ENCODE data around the gene MUC15. TPM values are rescaled to one million over a fixed set of nuclear protein-coding genes. Genes with fewer than 3 reads are reported as not detected.

Gene MUC15
- total and polyA plus RNA-seq, 10 of the 15 experiments (the other 5 are each of a cell fraction or from before 2014, with no cell fraction given): 0.03 to 0.86 (median 0.09) TPM; not detected in 6

- ChIA-PET POLR2A (interaction anchor here (1.0 kb wide), 1 partner anchor 16 kb away, joined by 3 read pairs; no protein-coding TSS in a partner anchor), RAD21 (ENCODE audit: unreplicated experiment) (interaction anchor here (0.7 kb wide), 1 partner anchor 1847 kb away, joined by 3 read pairs; no protein-coding TSS in a partner anchor), CTCF (interaction anchor here (1.1 to 1.5 kb wide), 2 partner anchors 12 to 16 kb away, joined by 3 to 5 read pairs; no protein-coding TSS in a partner anchor), SMC1A (ENCODE audit: uncharacterized antibody, unreplicated experiment) (interaction anchor here (0.9 to 2.1 kb wide), 6 partner anchors 8 to 30 kb away, joined by 3 to 8 read pairs (median 5); no protein-coding TSS in a partner anchor)
- no peaks in the 10 kb centered on the region for H3K9me3 ChIP-seq (replicated peaks; ENCODE audit: control insufficient read depth, insufficient read depth, low read length)
- no peaks in the 10 kb centered on the region for H3K36me3 ChIP-seq (ENCODE audit: control insufficient read depth in 2 of 2, insufficient read depth in 2 of 2, low read length in 1 of 2)
- TF ChIP-seq ZBTB11 (CRISPR knock-in tag; IDR thresholded peaks at IDR 0.05): no peak
- no peak for TF ChIP-seq RBBP5 (conservative IDR thresholded peaks at IDR 0.05)
- no peak for TF ChIP-seq ATF3 (IDR thresholded peaks at IDR 0.05; ENCODE audit: borderline replicate concordance, extremely low read depth, low read depth, low read length)
- no peak for TF ChIP-seq FOXK2 (IDR thresholded peaks at IDR 0.05)
- no peak for TF ChIP-seq BACH1 (IDR thresholded peaks at IDR 0.05; ENCODE audit: borderline replicate concordance)
- TF ChIP-seq MXI1 (IDR thresholded peaks at IDR 0.05; ENCODE audit: low read depth, low read length): no peak
- TF ChIP-seq NFYA (IDR thresholded peaks at IDR 0.05; ENCODE audit: borderline replicate concordance, low read depth, low read length): no peak
- no peak for TF ChIP-seq ZZZ3 (IDR thresholded peaks at IDR 0.05; ENCODE audit: control insufficient read depth, insufficient read length, low read depth)
- TF ChIP-seq FOXM1 (IDR thresholded peaks at IDR 0.05; ENCODE audit: low read depth, low read length): no peak
- no peak for TF ChIP-seq PBX3 (IDR thresholded peaks at IDR 0.05; ENCODE audit: insufficient replicate concordance, low read depth, low read length)
- no peak for TF ChIP-seq SIN3A (IDR thresholded peaks at IDR 0.05; ENCODE audit: low read depth, low read length)
- TF ChIP-seq CBX5 (IDR thresholded peaks at IDR 0.05; ENCODE audit: low read depth): no peak
- TF ChIP-seq RELA (IDR thresholded peaks at IDR 0.05; ENCODE audit: borderline replicate concordance, partially characterized antibody): no peak
- TF ChIP-seq ESRRA (IDR thresholded peaks at IDR 0.05; ENCODE audit: low read length): no peak
- TF ChIP-seq E4F1 (IDR thresholded peaks at IDR 0.05; ENCODE audit: borderline replicate concordance, partially characterized antibody): no peak
- no peaks in the 10 kb centered on the region for H3K4me1 ChIP-seq (ENCODE audit: control insufficient read depth, insufficient read depth, low read length)
- H3K4me2 ChIP-seq (ENCODE audit: control insufficient read depth, insufficient read depth): no peak overlapping the region
- no peaks in the 10 kb centered on the region for H3K27me3 ChIP-seq (replicated peaks in 1 of 2; ENCODE audit: control insufficient read depth in 2 of 2, insufficient read depth in 2 of 2, low read length in 1 of 2)
- FAIRE-seq (no peak), ATAC-seq (no peak), DNase-seq (ENCODE audit: low read depth, low spot score) (no peak)
- H4K20me1 ChIP-seq (ENCODE audit: control insufficient read depth, insufficient read depth): no peaks in the 10 kb centered on the region
- in situ Hi-C loops (cut with MboI): no loop called here
- H3K9ac ChIP-seq (ENCODE audit: control insufficient read depth, insufficient read depth, low read length): no peak overlapping the region
- no peak overlapping the region for H3K27ac ChIP-seq (ENCODE audit: control insufficient read depth, insufficient read depth)
- no peak overlapping the region for H2AFZ ChIP-seq (ENCODE audit: control insufficient read depth, low read depth, low read length)
- no TSS peak for BruUV-seq (replicated peaks)
- H3K4me3 ChIP-seq: no peak overlapping the region
- intact Hi-C loops (cut with micrococcal nuclease; ENCODE audit: unreplicated experiment): no loop called here
- 6% methylated on average over 2 of the region's 2 CpGs for WGBS (ENCODE audit: insufficient coverage, insufficient replicate concordance, low lambda C conversion rate, missing lambda C conversion rate)
- no peaks in the 10 kb centered on the region for H3K79me2 ChIP-seq (ENCODE audit: control insufficient read depth, insufficient read depth, low read length)
These were observed 15.0 kb upstream of the MUC15 start for GRCh38 chr11:26587073-26587472.
